NOMO-1 treated with DMSO at 0.1 percent for 48 hours (cell line): ENCODE data around the gene MYF5.

Experiments
- DNase-seq: peaks from one replicate; lab custom pipeline; 2025; ENCODE audit not compliant: unreplicated experiment; lab: John Stamatoyannopoulos, UW

MYF5 gene

DNA sequence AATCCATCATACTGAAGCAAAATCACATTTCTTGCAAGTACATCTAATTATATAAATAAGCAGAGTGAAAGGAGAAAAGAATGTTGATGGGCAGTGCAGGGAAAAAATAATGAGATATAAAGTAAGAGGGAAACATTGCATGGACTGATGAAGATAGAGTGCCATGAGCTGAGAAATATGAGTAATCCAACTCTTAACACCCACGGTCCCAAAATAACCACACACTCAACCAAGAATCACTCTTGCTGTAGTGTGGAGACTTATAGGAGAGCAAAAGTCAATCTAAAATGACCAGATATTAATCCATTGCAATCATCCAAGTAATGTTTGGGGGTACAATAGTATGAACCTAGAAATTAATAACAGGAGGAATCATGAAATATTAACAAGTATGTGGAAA lies 40.2 kb downstream of the MYF5 start:
- no peak for DNase-seq

DNA sequence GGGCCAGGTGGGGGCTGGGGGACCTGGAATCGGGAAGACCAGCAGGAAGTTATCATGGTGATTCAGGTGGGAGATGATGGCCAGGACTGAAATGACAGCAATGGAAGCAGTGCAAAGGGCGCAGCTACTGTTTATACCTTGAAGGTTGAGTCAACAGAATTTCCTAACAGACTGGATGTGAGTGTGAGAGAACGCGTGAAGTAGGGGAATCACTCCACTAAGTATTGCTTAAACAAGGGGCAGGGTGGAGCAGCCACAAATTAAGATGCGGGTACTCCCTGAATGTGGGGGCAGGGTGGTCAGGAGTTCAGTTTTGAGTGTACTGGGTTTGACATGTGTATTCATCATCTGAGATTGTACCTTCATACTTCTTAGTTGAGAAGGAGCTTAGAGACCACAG lies 45.1 kb downstream of the MYF5 start:
- DNase-seq, result no peak

DNA sequence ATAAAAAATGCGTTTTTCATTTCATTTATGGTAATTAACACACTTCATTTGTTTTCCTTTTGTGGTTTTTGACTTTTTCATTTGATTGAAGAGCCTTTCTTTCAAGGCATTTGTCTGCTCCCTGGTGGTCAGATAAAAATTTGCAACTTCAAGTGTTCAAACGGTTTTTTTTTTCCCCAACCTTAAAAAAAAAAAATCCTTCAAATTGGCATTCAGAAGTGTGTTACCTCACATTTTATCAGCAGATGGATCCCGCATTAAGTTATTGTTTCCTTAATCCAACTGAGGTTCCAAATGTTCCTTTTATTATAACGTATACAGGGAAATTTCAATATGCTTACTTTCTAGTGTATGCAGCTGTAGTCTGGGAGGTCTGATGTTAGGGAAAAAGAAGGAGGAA lies 47.2 kb downstream of the MYF5 start:
- peak; percentile 47 for DNase-seq

GRCh38 chr12:80766210-80766609 lies 49.5 kb downstream of the MYF5 start:
- no peak for DNase-seq

DNA sequence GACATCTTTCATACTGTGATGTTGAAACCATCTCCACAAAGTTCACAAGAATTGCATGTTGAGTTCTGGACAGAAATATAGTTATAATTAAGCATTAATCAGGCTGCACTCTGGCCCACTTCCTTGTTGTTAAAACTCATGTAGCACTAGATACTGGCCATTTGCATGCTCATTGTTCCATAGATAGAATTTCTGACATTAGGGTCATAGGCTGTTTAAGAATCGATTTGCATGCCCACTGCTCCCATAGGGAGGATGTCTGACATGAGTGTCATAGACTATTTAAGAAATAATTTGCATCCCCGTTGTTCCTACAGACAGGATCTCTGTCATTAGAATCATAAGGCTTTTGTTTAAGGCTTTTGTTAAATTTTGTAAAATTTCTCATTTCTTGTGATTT lies 50.2 kb downstream of the MYF5 start:
- DNase-seq, result no peak
